HuH-7.5 (cell line): Measurements from ENCODE around the gene DLGAP4.
"Not testable (repeated sequence)": the region's sequence is repeated elsewhere in the genome, so short reads cannot be mapped to it uniquely, and the experiment has no call there.

Experiments used
- DNase-seq: peaks from one replicate; pipeline ENCODE4 v3.0.0; 2011; ENCODE audit warnings: low spot score

Gene DLGAP4

GRCh38 chr20:36455972-36456625, 150.0 kb downstream of the DLGAP4 start:
- DNase-seq, result no peak

GRCh38 chr20:36460648-36461599, 154.8 kb downstream of the DLGAP4 start:
- peak; percentile 97 for DNase-seq

- DNase-seq, result peak; percentile 65
Observed at GRCh38 chr20:36461600-36462439, 155.7 kb downstream of the DLGAP4 start.

DNA sequence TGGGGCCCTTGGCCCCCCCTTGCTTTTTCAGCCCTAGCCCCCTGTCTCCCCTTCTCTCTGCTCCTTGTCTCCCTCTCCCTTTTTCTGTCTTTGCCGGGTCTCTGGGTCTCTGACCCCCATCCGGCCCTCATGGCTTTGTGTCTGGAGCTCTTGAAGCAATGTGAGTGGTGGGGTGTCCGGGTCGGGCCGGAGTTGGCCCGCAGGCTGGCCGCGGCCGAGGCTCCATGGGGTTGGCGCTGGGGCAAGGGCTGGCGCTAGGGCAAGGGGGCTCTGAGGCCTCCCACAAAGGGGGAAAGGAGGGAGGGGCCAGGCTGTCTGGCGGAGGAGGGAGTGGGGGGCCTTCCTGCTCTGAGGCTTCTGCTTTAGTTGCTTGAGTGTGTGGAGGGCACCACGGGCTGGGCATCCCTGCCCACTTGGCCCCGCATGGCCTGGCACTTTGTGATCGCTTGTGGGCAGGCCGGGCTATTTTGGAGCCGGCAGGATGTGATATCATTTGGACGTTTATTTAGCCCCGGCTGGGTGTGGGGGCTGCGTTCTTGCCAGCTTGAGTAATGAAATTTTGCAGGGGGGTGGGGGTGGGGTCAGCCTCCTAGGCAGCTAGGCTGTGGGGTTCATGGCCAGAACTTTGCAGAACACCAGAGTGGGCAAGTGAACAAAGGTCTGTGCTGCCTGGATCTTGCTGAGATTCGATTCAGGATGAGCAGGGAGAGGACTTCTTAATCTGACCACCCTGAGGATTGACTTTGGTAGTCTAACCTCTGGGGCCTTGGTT, 156.5 kb downstream of the DLGAP4 start:
- DNase-seq, result no peak

GRCh38 chr20:36463212-36464061, 157.3 kb downstream of the DLGAP4 start:
- no peak for DNase-seq

DNA sequence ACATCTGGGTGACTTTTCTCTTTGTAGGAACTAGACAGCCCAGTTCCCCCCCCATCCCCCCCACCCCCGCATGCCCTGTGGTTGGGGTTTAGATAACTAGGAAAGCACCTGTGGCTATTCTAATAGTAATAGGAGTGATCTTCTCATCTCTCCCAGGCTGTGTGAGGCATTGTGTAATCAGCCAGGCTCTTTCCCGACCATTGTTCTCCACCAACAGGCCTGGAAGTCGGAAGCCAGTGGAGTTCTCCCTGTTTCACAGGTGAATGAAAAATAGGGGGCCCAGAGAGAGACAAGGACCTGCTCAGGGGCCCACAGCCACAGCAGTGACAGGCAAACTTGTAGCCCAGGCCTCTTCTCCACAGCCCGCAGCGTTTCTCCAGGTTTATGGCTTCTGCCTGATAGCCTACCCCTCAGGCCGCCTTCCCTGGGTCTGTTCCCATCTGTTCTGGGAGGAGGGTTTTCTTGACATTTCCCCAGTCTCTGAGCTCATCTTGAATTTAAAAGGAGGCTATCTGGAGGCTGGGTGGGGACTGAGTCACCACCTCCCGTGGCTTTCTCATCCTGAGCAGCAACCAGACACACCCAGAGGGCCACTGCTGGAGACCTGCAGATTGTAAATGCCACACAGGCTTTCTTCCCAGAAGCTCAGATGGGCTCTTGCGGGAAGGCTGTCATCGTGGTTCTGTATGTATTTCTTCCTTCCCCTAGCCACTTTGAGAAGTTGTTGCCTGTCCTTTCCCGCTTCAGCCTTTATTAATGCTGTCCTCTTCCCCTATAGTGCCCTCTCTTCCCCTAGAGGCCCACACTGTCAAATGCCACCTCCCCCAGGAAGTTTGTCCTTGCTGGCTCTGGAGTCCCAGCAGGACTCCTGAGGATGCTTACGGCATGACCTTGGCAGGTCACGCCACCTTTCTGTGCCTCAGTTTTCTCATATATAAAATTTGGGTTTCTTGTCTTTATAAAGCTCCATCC, 159.3 kb downstream of the DLGAP4 start:
- no peak for DNase-seq

- no peak for DNase-seq
Observed at GRCh38 chr20:36466089-36466488, 159.9 kb downstream of the DLGAP4 start.

DNA sequence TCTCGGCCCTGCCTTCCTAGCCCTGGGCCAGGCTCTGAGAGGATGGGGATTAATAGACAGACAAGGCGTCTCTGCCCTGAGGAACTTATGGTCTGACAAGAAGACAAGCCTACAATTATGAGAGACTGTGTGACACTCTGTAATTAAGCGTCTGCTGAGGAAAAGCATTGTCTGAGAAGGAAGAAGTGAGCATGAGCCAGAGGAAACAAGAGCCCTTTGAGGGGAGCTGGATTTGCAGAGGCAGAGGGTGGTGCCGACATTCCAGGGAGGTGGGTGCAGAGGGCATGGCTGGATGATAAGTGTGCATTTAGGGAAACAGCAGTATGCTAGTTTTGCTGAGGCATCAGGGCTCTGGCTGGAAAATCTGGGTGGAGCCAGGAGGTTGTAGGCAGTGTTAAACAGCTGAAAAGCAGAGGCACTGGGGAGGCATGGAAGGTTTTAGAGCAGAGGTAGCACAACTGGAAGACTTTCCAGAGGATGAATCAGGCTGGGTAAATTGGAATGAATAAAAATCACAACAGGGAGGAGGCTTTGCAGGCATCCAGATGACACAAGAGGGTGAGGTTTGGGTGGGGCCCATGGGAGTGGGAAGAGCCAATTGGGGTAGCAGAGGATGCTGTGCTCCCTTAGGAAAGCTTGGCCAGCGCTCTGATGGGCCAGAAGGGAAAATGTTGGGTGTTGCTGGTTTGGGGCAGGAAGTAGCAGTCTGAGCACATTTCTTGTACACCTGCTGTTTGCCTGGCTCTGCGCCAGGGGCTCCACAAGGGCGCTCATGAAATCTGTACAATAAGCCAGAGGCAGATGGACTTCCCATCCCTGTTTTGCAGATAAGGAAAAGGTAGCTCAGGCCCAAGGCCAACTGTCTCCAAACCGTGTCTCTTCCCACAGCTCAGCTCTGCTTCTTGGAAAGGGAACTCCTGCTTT, 161.2 kb downstream of the DLGAP4 start:
- DNase-seq, result no peak

DNA sequence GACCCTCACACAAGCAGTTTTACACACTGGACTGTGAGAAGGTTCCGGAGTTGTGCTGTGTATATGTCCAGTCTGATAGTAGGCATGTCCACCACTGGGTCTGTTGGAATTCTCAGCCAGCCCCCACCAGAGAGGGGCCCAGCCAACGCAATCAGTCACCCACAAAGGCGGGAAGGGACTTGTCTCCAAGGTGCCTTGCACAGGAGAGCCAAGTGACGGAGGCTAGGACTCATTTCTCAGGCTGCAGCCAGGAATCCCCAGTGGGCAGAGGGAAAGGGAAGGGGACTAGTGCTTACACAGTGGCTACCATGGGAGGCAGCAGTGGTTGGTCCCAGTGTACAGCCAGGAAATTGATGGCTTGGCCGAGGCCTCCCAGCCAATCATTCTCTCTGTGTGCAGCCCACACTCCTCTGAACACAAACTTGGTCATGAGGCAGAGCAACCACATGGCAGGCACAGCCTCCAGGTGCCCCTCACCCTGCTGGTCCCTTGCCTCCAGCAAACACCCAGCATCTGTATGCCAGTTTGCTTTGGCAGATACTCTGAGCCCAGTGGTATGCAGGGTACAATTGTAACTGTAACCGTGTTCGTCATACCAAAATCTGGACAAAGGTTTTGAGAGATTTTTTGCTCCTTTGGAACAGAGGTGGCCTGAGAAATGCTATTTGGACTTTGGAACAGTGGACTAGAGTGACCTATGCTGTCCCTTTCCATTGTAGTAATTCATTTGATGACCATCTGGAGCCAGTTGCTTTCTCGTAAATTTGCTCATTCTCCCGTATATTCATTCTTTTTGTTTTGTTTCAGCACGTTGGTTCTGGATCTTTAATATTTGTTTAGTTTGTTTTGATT, 162.2 kb downstream of the DLGAP4 start:
- peak; percentile 63 for DNase-seq

- no peak for DNase-seq
Observed at GRCh38 chr20:36469973-36470372, 163.8 kb downstream of the DLGAP4 start.

GRCh38 chr20:36471885-36472636, 165.9 kb downstream of the DLGAP4 start:
- DNase-seq, result no peak

GRCh38 chr20:36472637-36473090, 166.5 kb downstream of the DLGAP4 start:
- DNase-seq, result no peak

DNA sequence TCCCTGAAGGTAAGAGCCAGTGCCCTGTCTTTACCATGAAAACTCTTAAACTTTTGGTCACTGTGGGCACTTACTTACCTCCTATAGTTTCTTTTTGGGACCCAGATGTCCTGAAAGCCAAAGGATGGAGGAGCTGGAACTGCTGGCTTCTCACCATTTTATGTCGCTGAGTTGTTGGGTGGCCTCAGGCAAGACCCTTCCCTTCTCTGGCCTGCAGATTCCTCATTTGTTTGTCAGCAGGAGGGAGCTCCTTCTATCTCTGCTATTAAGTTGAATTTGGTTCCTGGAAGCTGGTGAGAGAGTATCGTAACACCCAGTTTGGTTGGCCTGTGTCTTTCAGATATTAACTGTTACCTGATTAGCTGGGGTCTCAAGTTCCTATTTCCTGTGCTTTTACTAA, 167.0 kb downstream of the DLGAP4 start:
- DNase-seq, result no peak

GRCh38 chr20:36474563-36474962, 168.4 kb downstream of the DLGAP4 start:
- no peak for DNase-seq

DNA sequence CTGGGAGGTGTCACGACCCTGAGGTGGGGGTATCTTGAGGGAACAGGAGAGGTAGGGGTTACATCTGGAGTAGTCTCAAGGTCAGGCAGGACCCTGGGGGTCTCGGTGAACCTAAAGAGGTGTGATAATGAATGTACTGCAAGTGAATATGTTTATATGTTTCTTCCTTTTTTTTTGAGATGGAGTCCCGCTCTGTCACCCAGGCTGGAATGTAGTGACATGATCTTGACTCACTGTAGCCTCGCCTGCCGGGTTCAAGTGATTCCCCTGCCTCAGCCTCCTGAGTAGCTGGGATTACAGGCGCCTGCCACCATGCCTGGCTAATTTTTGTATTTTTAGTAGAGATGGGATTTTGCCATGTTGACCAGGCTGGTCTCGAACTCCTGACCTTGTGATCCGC, 168.9 kb downstream of the DLGAP4 start:
- DNase-seq, result not testable (repeated sequence)

GRCh38 chr20:36477475-36477874, 171.3 kb downstream of the DLGAP4 start:
- no peak for DNase-seq
